ENCODE data around the gene TPCN2. TPM values are rescaled to one million over a fixed set of nuclear protein-coding genes. Genes with fewer than 3 reads are reported as not detected.

TPCN2 gene
- total and polyA plus RNA-seq, 2 donors from 2014 or later, result 12.9 to 22.4 TPM

- H3K27ac ChIP-seq (ENCODE audit: low read depth in 2 of 2, low read length in 2 of 2), result no peak overlapping the region
- H3K9ac ChIP-seq (ENCODE audit: low read length in 3 of 3), result no peak overlapping the region
- no peak for TF ChIP-seq CTCF (IDR thresholded peaks at IDR 0.05; ENCODE audit: borderline replicate concordance, extremely low read depth, insufficient read depth)
- no peak overlapping the region for H3K4me3 ChIP-seq (ENCODE audit: low read length in 3 of 3)
- DNase-seq (peak in 2 of 5 donors; percentile 28 to 39), FAIRE-seq (no peak)
- H3K9me3 ChIP-seq (ENCODE audit: control insufficient read depth in 2 of 3, insufficient read depth in 1 of 3, low read length in 3 of 3), result peaks cover 0 to 4% (median 0%) of the 10 kb centered on the region in 3 donors
- intact Hi-C loops (cut with DNase I), result no loop called here
- H3K36me3 ChIP-seq (ENCODE audit: control insufficient read depth in 2 of 3, insufficient read depth in 3 of 3, low read length in 3 of 3), result no peaks in the 10 kb centered on the region
- H3K27me3 ChIP-seq (ENCODE audit: control insufficient read depth, insufficient read depth, low read length), result no peaks in the 10 kb centered on the region
- peaks cover 0 to 15% (median 10%) of the 10 kb centered on the region in 3 donors for H3K4me1 ChIP-seq (ENCODE audit: control insufficient read depth in 2 of 3, insufficient read depth in 2 of 3, low read depth in 1 of 3, low read length in 3 of 3)
Observed at GRCh38 chr11:69134957-69135356, 86.2 kb downstream of the TPCN2 start.

DNA sequence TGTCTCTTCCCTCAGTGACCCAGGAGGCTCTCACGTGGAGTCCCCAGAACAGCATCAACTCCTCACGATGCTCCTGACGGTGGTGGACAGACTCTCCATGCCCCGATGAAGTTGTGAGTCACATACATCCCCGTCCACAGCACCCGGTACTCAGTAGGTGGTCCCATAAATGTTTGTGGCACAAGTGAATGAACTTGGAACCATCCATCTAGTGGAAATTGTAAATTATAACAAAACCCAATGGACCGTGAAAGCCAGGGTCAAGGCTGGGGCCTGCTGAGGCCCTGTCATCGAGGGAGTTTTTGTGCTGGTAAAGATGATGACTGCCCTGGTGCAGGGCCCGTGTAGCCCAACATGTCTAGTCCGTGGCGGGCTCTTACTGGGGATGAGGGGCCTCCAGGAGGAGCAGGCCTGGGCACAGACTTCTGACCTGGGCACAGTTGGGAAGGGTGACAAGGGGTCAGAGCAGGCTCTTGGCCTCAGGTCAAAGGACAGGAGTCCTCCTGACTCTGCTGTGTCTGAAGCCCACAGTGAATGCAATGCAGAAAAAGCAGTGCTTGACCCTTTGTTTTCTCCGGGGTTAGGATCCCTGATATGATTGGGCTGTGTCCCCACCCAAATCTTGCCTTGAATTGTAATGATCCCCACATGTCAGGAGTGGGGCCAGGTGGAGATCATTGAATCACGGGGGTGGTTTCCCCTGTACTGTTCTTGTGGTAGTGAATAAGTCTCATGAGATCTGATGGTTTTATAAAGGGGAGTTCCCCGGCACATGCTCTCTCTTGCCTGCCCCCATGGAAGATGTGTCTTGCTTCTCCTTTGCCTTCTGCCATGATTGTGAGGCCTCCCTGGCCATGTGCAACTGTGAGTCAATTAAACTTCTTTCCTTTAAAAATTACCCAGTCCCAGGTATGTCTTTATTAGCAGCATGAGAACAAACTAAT lies 87.0 kb downstream of the TPCN2 start:
- intact Hi-C loops (cut with DNase I), result no loop called here
- Histone ChIP-seq H3K9me3 (ENCODE audit: control insufficient read depth in 2 of 3, insufficient read depth in 1 of 3, low read length in 3 of 3) (peaks cover 0 to 4% (median 0%) of the 10 kb centered on the region in 3 donors), H3K4me3 (ENCODE audit: low read length in 3 of 3) (no peak overlapping the region), H3K36me3 (ENCODE audit: control insufficient read depth in 2 of 3, insufficient read depth in 3 of 3, low read length in 3 of 3) (no peaks in the 10 kb centered on the region), H3K4me1 (ENCODE audit: control insufficient read depth in 2 of 3, insufficient read depth in 2 of 3, low read depth in 1 of 3, low read length in 3 of 3) (peaks cover 0 to 15% (median 10%) of the 10 kb centered on the region in 3 donors), H3K27me3 (ENCODE audit: control insufficient read depth, insufficient read depth, low read length) (no peaks in the 10 kb centered on the region), H3K27ac (ENCODE audit: low read depth in 2 of 2, low read length in 2 of 2) (no peak overlapping the region), H3K9ac (ENCODE audit: low read length in 3 of 3) (no peak overlapping the region)
- DNase-seq, result peak in 2 of 5 donors; percentile 31 to 32
- no peak for FAIRE-seq
- no peak for TF ChIP-seq CTCF (IDR thresholded peaks at IDR 0.05; ENCODE audit: borderline replicate concordance, extremely low read depth, insufficient read depth)

DNA sequence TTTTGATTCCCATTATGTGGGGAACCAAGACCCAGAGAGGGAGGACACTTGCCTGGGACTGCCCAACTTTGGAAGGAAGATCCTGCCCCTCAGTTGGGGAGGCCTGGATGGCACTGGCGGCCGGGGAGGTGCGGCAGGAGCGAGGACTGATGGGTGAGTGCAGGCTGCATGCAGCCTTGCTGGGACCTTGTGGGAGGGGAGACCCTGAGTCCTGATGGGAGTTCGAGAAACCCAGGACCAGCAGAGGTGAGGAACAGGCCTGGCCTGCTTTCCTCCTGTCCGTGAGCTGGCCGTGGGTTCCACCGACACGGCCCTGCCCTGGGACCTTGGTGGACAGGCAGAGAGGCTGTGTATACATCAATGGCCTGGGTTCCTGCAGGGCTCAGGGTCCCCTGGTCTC lies 87.7 kb downstream of the TPCN2 start:
- H3K9me3 ChIP-seq (ENCODE audit: control insufficient read depth in 2 of 3, insufficient read depth in 1 of 3, low read length in 3 of 3), result peaks cover 0 to 4% (median 0%) of the 10 kb centered on the region in 3 donors
- H3K27ac ChIP-seq (ENCODE audit: low read depth in 2 of 2, low read length in 2 of 2), result no peak overlapping the region
- H3K36me3 ChIP-seq (ENCODE audit: control insufficient read depth in 2 of 3, insufficient read depth in 3 of 3, low read length in 3 of 3), result no peaks in the 10 kb centered on the region
- no peak for TF ChIP-seq CTCF (IDR thresholded peaks at IDR 0.05; ENCODE audit: borderline replicate concordance, extremely low read depth, insufficient read depth)
- no peak overlapping the region for H3K9ac ChIP-seq (ENCODE audit: low read length in 3 of 3)
- FAIRE-seq (no peak), DNase-seq (peak in 2 of 5 donors; percentile 20 to 51)
- intact Hi-C loops (cut with DNase I), result no loop called here
- H3K27me3 ChIP-seq (ENCODE audit: control insufficient read depth, insufficient read depth, low read length), result no peaks in the 10 kb centered on the region
- no peak overlapping the region for H3K4me3 ChIP-seq (ENCODE audit: low read length in 3 of 3)
- peaks cover 0 to 9% (median 8%) of the 10 kb centered on the region in 3 donors for H3K4me1 ChIP-seq (ENCODE audit: control insufficient read depth in 2 of 3, insufficient read depth in 2 of 3, low read depth in 1 of 3, low read length in 3 of 3)
